ENCODE results near the gene SPATA19. TPM values are rescaled to one million over a fixed set of nuclear protein-coding genes. Genes with fewer than 3 reads are reported as not detected.

SPATA19 gene
- total and polyA plus RNA-seq, 2 of the 13 experiments (the other 11 are each of a cell fraction or from before 2014, with no cell fraction given): not detected

DNA sequence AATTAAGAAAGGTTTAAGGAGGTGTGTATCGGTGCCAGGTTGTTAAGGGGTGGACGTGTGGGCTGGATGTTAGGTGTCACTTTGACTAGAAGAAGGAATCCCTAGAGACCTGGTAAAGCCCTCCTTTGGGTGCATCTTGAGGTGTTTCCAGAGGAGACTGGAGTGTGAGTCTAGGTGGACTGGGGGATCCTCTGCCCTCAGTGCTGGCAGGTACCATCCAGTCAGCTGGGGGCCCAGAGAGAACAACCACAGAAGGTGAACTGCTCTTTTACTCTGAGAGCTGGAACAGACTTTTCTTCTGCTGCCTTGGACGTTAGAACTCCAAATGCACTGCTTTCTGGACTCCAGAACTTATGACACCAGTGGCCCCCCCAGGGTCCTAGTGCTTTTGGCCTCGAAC, 44.0 kb downstream of the SPATA19 start:
- TF ChIP-seq ZBTB42 (CRISPR knock-in tag; IDR thresholded peaks at IDR 0.05): no peak
- no peak for TF ChIP-seq ZNF564 (CRISPR knock-in tag; IDR thresholded peaks at IDR 0.05)
- no peak for TF ChIP-seq ZNF782 (CRISPR knock-in tag; IDR thresholded peaks at IDR 0.05; ENCODE audit: borderline replicate concordance)
- no peak for TF ChIP-seq SATB2 (CRISPR knock-in tag; IDR thresholded peaks at IDR 0.05)
- TF ChIP-seq ZNF530 (CRISPR knock-in tag; IDR thresholded peaks at IDR 0.05; ENCODE audit: low read depth): no peak
- TF ChIP-seq ZNF678 (CRISPR knock-in tag; IDR thresholded peaks at IDR 0.05): no peak
- TF ChIP-seq ZNF775 (CRISPR knock-in tag; IDR thresholded peaks at IDR 0.05; ENCODE audit: borderline replicate concordance): no peak
- in situ Hi-C loops (cut with HindIII; ENCODE audit: extremely low pct_ligation_motif_present, low pct_unique_long_range_greater_than_20kb): no loop called here

DNA sequence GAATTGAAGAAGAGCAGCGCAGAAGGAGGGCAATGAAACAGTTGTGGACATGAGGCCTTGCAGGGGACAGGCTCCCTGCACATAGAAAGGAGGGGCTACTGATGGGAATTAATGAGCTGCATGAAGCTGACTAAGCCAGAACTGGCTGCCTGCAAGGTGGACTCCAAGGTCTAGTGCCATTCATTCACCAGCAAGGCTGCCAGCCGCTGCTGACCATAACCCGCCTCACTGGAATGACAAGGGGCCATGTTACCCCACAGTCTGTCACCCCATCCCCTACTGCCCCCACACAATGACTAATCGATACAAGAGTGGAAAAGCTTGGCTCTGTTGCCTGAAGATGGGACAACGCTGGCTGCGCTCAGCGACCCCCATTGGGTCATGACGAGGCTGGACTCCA, 44.6 kb downstream of the SPATA19 start:
- peaks cover 1 to 3% of the 10 kb centered on the region in 2 experiments; a peak in 2 of 5 replicates for H3K27me3 ChIP-seq (ENCODE audit: control insufficient read depth in 1 of 2, insufficient read depth in 2 of 2, low read length in 2 of 2)
- no TSS peak for BruUV-seq (replicated peaks)
- TF ChIP-seq U2AF1 (optimal IDR thresholded peaks at IDR 0.05; ENCODE audit: low read depth, low read length) (no peak), ZNF552 (CRISPR knock-in tag; IDR thresholded peaks at IDR 0.05; ENCODE audit: borderline replicate concordance) (no peak), RORA (CRISPR knock-in tag; IDR thresholded peaks at IDR 0.05) (no peak), ZNF644 (CRISPR knock-in tag; IDR thresholded peaks at IDR 0.05; ENCODE audit: low read depth) (no peak)
- intact Hi-C loops (cut with micrococcal nuclease; ENCODE audit: unreplicated experiment): no loop called here
- H4K20me1 ChIP-seq (ENCODE audit: insufficient read depth, low read length): no peaks in the 10 kb centered on the region
- no peak for FAIRE-seq
- ChIA-PET CTCF (ENCODE audit: low intra/inter-chr PET ratio, low total read pairs) (no interaction called here), POLR2A (no interaction called here)
- in situ Hi-C loops (cut with HindIII; ENCODE audit: extremely low pct_ligation_motif_present, low pct_unique_long_range_greater_than_20kb): no loop called here
- no peaks in the 10 kb centered on the region for H3K4me1 ChIP-seq (ENCODE audit: insufficient read depth, low read length)
- no peaks in the 10 kb centered on the region for H3K79me2 ChIP-seq (ENCODE audit: insufficient read depth, low read length)
- H3K4me3 ChIP-seq (replicated peaks in 1 of 3; ENCODE audit: insufficient read depth in 1 of 3, low read depth in 2 of 3, low read length in 3 of 3): no peak overlapping the region
- H3K9ac ChIP-seq (ENCODE audit: insufficient read depth, low read depth, low read length): no peak overlapping the region
- no peaks in the 10 kb centered on the region for H3K36me3 ChIP-seq (replicated peaks in 1 of 2; ENCODE audit: control insufficient read depth in 1 of 2, insufficient read depth in 2 of 2, low read length in 2 of 2)
- H3K27ac ChIP-seq (ENCODE audit: extremely low read length, insufficient read depth, low read length): no peak overlapping the region
- no peak for ATAC-seq
- H3K4me2 ChIP-seq (ENCODE audit: low read depth, low read length): no peak overlapping the region
- H3K9me3 ChIP-seq (ENCODE audit: low read length): peaks cover 9% of the 10 kb centered on the region; the same call in 1 of the 2 replicates
- 2% methylated on average over 6 of the region's 8 CpGs for WGBS (ENCODE audit: low lambda C conversion rate)
- no peak overlapping the region for H2AFZ ChIP-seq (ENCODE audit: low read length)
- DNase-seq (ENCODE audit: low spot score): no peak

More for the DNA sequence above, 44.0 kb downstream of the SPATA19 start:
- POLR2A ChIA-PET: no interaction called here
- BruUV-seq (replicated peaks): no TSS peak
- Histone ChIP-seq H2AFZ (ENCODE audit: low read length) (no peak overlapping the region), H3K36me3 (replicated peaks in 1 of 2; ENCODE audit: control insufficient read depth in 1 of 2, insufficient read depth in 2 of 2, low read length in 2 of 2) (no peaks in the 10 kb centered on the region), H4K20me1 (ENCODE audit: insufficient read depth, low read length) (no peaks in the 10 kb centered on the region), H3K27me3 (ENCODE audit: control insufficient read depth in 1 of 2, insufficient read depth in 2 of 2, low read length in 2 of 2) (peaks cover 1 to 3% of the 10 kb centered on the region in 2 experiments; a peak in 2 of 5 replicates), H3K9ac (ENCODE audit: insufficient read depth, low read depth, low read length) (no peak overlapping the region), H3K27ac (ENCODE audit: extremely low read length, insufficient read depth, low read length) (no peak overlapping the region), H3K4me3 (replicated peaks in 1 of 3; ENCODE audit: insufficient read depth in 1 of 3, low read depth in 2 of 3, low read length in 3 of 3) (no peak overlapping the region), H3K4me1 (ENCODE audit: insufficient read depth, low read length) (no peaks in the 10 kb centered on the region), H3K4me2 (ENCODE audit: low read depth, low read length) (no peak overlapping the region), H3K79me2 (ENCODE audit: insufficient read depth, low read length) (no peaks in the 10 kb centered on the region), H3K9me3 (ENCODE audit: low read length) (peaks cover 3% of the 10 kb centered on the region; the same call in 1 of the 2 replicates)
- FAIRE-seq (no peak), ATAC-seq (no peak), DNase-seq (ENCODE audit: low spot score) (no peak)
- CTCF ChIA-PET (ENCODE audit: low intra/inter-chr PET ratio, low total read pairs): no interaction called here
- WGBS (ENCODE audit: low lambda C conversion rate): 5% methylated on average over 2 of the region's 4 CpGs
- intact Hi-C loops (cut with micrococcal nuclease; ENCODE audit: unreplicated experiment): no loop called here

Data from HepG2 (cell line).